Anterior cingulate cortex (tissue), 58 donors: ENCODE data around the gene NNAT.
"Not testable (repeated sequence)": the region's sequence is repeated elsewhere in the genome, so short reads cannot be mapped to it uniquely, and the experiment has no call there.

Experiments
- DNase-seq, 58 donors: peaks; one replicate each; lab custom pipeline; 2025; lab: John Stamatoyannopoulos, UW

Gene NNAT, protein sequence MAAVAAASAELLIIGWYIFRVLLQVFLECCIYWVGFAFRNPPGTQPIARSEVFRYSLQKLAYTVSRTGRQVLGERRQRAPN

DNA sequence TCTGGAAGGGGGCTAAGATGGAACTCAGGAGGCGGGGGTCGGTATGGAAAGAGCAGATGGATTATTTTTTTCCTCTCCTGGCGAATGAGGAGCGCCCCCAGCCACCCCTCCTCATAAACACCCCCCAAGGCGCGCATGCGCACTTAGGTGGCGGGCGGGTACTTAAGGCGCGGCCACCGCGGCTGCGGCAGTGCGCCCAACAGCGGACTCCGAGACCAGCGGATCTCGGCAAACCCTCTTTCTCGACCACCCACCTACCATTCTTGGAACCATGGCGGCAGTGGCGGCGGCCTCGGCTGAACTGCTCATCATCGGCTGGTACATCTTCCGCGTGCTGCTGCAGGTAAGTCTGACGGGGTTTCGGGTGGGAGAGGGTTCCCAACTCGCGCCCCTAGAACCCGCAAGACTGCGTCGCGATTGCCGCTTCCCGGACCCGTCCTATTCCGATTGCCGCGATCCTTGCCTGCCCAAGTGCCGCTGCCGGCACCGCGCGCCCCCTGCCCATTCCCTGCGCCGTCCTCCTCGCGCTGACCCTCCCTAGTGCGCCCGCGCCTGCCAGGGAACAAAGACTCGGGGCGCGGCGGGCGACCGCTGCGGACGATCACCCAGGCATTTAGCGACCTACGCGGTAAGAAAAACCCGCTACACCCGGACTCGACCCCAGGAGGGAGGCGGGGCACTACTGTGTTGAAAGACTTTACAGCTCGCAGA lies at the start of gene NNAT:
Gene NNAT, plus strand, starts transcription at position 190 of the 711 bp plus-strand sequence. Its CDS starts 82 bp downstream, at position 272.
- DNase-seq: peak in 17 of 58 donors; percentile 11 to 53 (median 23)

DNA sequence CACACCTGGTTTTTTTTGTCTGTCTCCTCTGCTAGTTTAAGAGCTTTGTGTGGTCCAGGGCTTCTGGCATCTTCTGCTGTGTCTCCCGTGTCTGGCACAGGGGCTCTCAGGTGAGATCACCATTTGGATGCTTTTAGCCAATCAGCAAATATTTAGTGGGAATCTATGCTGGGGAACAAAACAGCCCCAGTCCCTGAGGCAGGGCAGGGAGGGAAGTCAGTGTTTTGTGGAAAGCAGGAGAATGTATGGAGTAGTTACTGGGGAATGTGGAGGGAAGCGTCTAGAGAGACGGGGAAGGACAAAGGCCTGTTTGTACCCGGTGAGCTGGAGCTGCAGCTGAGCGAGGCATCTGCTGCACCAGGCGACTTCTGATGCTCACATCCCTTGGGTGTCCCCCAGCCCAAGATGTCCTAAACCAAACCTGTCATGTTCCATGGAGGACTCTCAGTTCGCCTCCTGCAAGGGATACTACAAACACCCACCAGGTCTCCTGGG lies 49.3 kb upstream of the NNAT start:
- DNase-seq: peak in 7 of 58 donors; percentile 3 to 49 (median 22)

DNA sequence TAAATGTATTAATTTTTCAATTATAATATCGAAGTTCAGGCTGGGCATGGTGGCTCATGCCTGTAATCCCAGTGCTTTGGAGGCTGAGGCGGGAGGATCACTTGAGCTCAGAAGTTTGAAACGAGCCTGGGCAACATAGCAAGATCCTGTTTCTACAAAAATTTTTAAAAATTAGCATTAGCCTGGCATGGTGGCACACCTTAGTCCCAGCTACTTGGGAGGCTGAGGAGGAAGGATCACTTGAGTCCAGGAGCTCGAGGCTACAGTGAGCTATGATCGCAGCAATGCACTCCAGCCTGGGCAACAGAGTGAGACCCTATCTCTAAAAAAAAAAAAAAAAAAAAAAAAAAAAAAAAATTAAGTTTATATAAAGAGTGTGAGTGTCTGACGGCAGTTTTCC lies 48.6 kb upstream of the NNAT start:
- not testable (repeated sequence) for DNase-seq

DNA sequence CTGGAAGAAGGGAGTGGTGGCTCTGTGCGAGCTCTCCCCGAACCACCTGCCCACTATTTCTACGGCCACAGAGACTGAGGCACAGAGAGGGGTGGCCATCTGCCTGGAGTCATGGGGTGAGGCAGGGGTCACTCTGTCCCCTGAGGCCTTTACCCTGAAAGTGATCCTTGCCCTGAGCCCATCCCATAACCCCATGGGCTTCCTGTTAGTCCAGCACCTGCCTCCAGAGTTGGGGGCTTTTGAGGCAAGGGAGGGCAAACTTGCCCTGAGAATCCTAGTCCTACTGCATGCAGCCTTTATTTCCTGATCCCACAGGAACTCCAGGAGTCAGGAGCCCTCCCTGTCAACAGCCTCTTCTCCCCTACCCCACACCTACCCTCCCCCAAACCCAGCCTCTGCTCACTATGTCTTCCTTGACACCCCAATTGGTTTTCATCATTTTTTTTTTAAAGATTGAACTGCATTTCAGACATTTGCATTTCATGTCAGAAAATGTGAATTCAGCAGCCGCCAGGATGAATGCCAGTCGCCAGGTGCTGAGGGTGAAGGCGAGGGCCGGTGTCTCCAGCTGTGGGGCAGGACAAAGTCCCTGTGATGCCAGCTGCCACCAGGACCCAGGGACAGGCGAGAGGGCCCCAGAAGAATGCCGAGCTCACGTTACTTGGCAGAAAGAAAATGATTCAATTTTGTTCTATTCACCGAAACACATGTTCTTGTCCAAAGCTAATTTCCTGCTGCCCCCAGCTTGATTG lies 47.6 kb upstream of the NNAT start:
- DNase-seq: no peak

DNA sequence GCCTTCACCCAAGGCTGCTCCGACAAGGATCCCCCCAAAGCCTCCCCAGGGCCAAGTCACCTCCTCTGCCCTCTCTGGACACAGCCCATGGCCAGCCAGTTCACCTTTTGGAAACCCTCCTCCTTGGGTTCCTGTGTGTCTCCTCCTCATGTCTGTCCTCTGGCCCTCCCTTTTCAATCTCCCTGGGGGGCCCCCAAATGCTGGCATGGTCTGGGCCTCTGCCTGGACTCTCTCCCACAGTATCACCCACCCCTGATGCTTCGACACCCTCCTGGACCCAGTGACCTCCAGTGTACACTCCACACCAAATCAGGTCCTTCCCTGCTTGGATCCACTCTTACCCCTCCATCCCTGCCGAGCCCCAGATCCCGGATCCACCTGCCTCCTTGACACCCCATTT lies 46.7 kb upstream of the NNAT start:
- no peak for DNase-seq

DNA sequence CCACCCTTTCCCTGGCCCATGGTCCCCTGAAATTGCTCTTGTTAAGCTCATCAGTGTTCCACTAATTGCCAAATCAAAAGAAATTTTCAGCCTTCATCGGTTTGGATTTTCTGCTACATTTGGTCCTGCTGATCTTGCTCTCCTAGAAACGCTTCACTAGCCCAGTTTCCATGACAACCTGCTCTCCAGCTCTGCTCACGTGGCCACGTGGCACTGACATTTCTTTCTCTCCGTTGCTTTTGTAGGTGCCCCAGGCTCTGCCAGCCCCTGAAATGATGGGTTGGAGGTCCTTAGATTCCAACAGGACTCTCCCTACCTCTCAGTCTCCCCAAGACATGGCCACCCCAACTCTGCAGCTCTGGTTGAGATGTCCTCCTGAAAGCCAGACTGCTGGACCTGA lies 45.8 kb upstream of the NNAT start:
- DNase-seq: peak in 35 of 58 donors; percentile 4 to 76 (median 27)

DNA sequence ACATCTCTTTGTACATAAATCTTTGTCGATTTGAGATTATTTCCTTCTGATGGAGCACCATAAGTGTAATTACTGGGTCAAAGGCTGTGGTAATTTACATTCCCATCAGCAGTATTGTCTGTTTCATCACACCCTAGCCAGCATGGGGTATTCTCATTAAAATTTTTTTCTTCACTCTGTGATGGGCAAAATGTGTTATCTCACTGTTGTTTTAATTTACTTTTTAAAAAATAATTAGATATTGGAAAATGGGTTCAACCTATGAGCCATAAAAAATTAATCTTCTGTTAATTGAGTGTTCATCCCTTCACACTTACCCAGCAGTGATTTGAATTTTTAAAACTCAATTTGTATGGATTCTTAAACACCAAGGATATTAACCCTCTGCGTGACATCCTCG lies 44.0 kb upstream of the NNAT start:
- no peak for DNase-seq

DNA sequence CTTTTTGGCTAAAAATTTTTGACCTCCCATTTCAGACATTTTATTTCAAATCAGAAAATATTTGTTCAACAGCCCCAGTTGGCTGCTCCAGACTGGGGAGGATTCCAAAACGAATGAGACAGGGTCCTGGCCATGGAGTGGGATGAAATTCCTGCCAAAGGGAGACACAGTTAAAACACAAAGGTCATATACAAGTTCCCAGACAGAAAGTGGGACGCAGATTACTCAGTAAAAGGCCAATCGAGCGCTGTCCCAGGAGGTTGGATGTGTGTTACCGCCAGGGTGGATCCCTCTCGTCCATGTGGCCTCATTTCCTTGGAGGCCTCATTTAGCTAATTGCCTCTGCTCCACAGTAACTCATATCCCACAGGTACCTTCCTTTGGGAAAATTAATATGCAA lies 41.8 kb upstream of the NNAT start:
- no peak for DNase-seq

DNA sequence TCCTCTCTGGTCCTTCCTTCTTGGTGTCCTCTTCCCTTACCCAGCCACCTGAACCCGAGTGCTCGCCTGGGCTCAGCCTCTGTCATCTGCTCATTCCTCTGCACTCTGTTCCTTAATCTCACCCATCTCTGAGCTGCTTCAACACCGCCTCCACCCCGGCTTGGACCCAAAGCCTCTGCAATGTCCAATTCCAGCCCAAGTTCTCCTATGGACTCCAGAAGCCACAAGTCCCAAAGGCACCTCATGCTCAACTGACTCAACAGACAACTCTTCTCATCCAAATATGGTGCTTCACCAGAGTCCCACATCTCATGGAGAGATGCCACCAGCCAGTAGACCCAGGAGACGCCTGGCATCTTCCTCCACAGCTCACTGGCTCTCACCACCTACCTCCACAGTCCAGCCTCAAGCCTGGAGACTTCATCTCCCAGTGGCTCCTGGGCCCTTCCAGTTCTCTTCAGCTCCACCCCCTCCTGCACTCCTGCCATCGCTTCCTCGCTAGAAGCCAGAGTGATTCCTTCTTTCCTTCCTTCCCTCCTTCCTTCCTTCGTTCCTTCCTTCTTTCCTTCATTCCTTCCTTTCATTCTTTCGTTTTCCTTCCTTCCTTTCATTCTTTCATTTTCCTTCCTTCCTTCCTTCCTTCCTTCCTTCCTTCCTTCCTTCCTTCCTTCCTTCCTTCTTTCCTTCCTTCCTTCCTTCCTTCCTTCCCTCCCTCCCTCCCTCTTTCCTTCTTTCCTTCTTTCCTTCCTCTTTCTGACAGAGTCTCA lies 40.9 kb upstream of the NNAT start:
- DNase-seq: no peak

DNA sequence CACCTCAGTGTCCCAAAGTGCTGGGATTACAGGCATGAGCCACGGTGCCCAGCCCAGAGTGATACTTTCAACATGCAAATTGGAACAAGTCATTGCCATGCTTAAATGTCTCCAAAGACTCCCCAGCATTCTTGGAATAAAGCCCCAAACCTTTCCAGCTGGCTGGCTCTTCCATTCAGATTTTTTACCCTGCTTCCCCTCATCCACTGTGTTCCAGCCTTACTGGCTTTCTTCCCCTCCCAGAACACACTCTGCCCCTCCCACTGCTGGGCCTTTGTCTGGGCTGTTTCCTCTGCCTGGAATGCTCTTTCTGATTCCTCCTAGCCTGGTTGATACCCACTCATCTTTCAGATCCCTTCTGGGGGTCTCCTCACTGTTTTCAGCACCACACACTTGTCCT lies 40.1 kb upstream of the NNAT start:
- DNase-seq: peak in 15 of 58 donors; percentile 9 to 56 (median 19)

DNA sequence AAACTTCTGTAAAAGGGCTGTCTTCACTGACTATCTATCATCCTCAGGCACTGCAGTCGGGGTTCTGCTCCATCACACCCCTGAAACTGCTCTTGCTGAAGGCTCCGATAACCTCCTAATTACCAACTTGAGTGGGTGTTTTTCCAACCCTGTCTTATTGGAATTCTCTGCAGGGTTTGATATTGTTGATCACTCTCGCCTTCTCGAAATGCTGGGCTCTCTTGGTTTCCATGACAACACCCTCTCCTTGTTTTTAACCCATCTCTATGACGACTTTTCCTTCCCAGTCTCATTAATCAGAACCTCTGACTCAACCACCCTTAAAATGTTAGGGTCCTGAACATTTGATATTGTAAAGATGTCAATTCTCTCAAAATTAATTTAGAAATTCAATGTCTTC lies 39.4 kb upstream of the NNAT start:
- DNase-seq: no peak

DNA sequence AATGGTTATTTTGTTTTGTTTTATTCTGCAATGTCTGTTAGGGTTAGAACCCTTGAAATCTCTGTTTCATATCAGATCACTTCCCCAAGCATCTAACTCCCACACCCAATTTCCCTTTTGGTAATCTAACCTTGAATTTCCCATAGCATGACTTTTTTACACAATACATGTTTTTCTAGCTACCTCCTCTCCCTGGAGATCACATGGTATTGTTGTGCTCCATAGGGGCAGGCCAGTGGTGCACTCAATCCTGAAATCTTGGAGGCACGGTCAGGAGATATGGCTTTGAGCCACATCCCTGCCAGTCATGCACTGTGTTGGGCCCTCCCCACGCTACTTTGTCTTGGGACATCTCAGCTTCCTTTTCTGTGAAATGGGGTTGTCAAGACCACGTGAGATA lies 36.7 kb upstream of the NNAT start:
- no peak for DNase-seq

DNA sequence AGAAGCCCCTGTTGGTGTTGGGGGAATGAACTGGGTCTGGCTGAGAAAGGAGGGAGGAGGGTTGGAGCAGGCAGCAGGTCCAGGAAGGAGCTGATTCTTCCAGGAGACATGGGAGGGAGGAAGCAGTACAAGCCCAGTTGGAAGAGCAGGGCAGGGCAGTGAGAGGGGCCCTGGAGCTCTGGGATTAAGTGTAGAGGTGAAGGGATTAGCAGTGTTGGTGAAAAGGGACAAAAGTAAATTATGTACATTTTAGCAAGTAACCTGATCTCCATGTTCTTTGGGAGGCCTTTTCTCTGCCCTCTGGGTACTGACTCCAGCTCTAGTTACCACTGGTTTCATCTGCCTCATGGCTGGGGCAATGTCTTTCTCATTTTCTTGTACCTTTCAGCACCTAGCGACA lies 34.8 kb upstream of the NNAT start:
- not testable (repeated sequence) for DNase-seq

DNA sequence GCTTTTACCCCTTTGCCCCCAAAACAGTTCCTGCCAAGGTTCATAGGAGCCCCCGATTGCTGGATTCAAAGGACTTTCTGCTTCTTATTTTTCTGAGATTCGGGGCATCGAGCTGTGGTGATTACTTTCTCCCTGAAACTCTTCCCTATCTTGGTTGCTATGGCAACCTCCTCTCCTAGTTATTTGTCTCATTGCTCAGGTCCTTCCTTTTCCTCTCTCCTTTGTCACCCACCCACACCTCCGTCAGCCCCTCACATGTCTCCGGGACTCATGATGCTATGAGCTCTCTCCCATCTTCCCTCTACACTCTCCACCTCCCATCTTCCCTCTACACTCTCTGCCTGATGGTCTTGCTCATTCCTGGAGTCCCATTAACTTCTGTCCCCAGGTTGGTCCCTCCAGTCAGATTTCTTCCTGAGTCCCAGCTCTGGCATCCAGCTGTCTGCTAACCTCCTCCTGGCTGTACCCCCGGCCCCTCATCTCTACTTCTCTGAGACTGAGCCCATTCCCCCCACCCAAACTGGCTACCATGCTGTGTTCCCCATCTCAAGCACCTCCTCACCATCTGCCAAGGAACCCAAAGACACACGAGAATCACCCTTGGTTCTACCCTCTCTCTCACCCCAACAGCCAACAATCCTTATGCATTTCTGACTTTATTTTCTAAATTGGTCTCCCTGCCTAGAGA lies 30.2 kb upstream of the NNAT start:
- peak in 12 of 58 donors; percentile 6 to 64 (median 16) for DNase-seq

DNA sequence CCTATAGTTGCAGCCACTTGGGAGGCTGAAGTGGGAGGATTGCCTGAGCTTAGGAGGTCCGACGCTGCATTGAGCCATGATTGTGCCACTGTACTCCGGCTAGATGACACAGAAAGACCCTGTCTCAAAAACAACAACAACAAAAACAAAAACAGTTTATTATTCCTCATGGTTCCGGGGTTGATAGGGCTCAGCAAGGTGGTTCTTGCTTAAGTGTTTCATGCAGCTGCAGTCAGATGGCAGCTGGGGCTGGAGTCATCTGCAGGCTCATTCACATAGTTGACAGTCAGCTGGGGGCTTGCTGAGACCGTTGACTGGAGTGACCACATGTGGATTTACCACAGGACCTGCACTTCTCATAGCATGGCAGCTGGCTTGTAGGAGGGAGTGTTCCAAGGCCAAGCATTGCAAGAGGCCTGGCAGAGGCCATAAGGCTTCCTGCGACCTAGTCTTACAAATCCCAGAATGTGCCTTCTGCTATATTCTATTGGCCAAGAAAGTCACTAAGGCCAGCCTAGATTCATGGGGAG lies 28.9 kb upstream of the NNAT start:
- DNase-seq: no peak

DNA sequence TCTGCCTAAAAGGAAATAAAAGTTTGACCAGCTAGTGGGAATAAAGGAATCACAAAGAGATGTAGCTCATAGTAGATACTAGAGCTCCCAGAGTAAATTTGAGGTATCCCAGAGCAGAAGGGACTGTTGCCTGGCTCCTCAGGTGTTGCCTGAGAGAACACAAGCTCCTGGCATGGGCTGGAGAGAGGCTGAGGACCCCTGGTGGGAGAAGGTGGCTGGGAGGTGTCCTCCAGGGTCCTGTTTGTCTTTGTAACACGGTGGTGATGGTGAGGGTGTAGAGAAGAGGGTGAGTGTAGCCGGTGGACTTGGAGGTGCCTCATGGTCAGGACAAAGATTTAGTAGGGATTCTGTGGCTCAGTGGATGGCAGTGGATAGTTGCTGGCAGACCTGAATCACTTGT lies 28.1 kb upstream of the NNAT start:
- no peak for DNase-seq

DNA sequence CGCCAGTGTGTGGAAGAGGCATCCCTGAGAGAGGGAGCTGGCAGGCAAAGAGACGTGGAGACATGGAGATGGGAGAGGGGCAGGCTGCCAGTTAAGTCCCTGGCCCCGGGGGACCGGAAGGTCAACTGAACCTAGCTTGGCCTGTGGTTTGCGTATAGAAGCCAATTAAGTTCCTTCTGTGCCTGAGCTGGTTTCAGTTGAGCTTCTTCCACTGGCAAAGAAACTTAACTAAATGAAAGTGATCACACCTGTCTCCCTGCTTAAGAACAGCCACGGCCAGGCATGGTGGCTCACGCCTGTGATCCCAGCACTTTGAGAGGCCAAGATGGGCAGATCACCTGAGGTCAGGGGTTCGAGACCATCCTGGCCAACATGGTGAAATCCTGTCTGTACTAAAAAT lies 26.7 kb upstream of the NNAT start:
- DNase-seq: no peak

DNA sequence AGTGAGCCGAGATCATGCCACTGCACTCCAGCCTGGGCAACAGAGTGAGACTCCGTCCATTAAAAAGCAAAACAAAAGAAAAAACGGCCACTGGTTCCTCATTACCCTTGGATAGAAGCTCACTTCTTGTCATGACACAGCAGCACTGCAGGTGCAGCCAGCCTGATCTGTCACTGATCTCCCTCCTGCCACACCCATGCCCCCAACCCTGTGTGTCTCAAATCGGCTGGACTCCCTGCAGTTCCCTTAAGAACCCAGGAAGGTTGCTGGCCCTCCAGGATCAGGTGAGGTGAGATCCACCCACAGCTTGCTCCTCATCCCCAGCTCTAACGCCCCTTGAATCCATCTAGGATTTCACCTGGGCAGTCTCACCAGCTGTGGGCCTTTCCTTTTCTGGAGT lies 26.3 kb upstream of the NNAT start:
- DNase-seq: no peak

DNA sequence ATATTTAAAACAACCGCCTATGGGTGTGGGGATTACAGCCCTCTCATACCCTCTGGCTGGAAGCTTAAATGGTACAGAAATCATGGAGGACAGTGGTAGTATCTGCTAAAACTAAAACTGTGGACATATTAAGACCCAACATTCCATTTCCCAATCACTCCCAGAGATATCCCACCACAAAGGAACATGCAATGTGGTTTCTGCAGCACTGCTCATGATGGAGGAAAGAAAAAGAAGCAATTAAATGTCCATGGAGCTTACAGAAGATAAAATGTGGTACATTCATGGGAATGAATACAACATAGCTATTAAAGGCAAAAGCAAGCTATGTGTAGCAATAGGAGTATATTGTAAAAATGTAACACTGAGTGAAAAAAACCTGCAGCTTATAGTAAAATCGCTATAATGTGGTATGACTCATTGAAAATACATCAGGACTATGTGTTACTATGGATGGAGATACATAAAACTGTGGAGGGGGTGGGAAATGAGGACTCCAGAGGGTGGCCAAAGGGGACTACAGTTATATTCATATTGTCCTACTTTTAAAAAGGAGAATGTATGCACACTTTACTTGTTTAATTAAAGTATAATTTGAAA lies 22.9 kb upstream of the NNAT start:
- DNase-seq: no peak

DNA sequence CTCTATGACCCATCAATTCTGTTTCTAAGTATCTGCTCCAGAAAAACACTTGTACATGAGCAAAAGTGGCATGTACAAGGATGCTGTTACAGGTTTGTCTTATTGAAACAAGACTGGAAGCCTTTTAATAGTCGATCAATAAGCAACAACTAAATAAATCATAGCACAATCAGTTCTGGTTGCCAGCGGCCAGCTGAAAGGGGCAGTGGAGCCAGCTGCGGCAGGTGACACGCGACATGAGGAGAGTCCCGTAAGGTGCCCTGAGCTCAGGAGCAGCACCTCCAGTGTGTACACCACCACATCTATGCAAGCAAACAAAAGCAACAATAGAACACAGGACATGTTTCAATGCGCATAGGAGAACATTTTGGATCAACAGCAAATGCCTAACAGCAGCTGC lies 20.7 kb upstream of the NNAT start:
- DNase-seq: no peak
